ENCODE data around the gene NUS1. TPM values are rescaled to one million over a fixed set of nuclear protein-coding genes. Genes with fewer than 3 reads are reported as not detected.

The NUS1 gene
- total and polyA plus RNA-seq, 9 of the 15 experiments (the other 6 are each of a cell fraction or from before 2014, with no cell fraction given) = 16.3 to 53.7 (median 26.4) TPM

GRCh38 chr6:117733341-117733740 is 58.1 kb downstream of the NUS1 start:
- H2AFZ ChIP-seq (ENCODE audit: low read depth, low read length) = no peak overlapping the region
- no peaks in the 10 kb centered on the region for H3K27me3 ChIP-seq (ENCODE audit: control insufficient read depth in 2 of 2, insufficient read depth in 2 of 2, low read length in 2 of 2)
- H3K79me2 ChIP-seq (ENCODE audit: control insufficient read depth, insufficient read depth, low read length) = no peaks in the 10 kb centered on the region
- H3K9me1 ChIP-seq (ENCODE audit: control insufficient read depth, insufficient read depth, low read length) = no peaks in the 10 kb centered on the region
- H3K4me2 ChIP-seq (ENCODE audit: insufficient read depth, low read length) = no peak overlapping the region
- H3K36me3 ChIP-seq (ENCODE audit: control insufficient read depth, insufficient read depth, low read length) = no peaks in the 10 kb centered on the region
- no peaks in the 10 kb centered on the region for H3K9me3 ChIP-seq (replicated peaks; ENCODE audit: control insufficient read depth, insufficient read depth, low read depth, low read length)
- no peaks in the 10 kb centered on the region for H4K20me1 ChIP-seq (replicated peaks; ENCODE audit: control insufficient read depth, insufficient read depth, low read length)
- in situ Hi-C loops (cut with MboI) = no loop called here
- BruUV-seq (replicated peaks) = no TSS peak
- TF ChIP-seq FOSL1 (tag; conservative IDR thresholded peaks at IDR 0.05) (peak; percentile 94), ERF (CRISPR knock-in tag; IDR thresholded peaks at IDR 0.05) (no peak), E2F5 (CRISPR knock-in tag; IDR thresholded peaks at IDR 0.05) (no peak), ATF3 (IDR thresholded peaks at IDR 0.05) (peak; percentile 83), ATF3 (CRISPR knock-in tag; conservative IDR thresholded peaks at IDR 0.05) (no peak), EWSR1 (IDR thresholded peaks at IDR 0.05; ENCODE audit: borderline replicate concordance, low read depth, partially characterized antibody) (no peak), EHMT2 (IDR thresholded peaks at IDR 0.05) (0 out of 2 replicates have a peak, but pooled peaks have one; percentile 27), JUN (IDR thresholded peaks at IDR 0.05; ENCODE audit: borderline replicate concordance, low read depth, low read length) (peak; percentile 75), JUN (CRISPR knock-in tag; IDR thresholded peaks at IDR 0.05; ENCODE audit: borderline replicate concordance) (no peak), ZNF583 (CRISPR knock-in tag; IDR thresholded peaks at IDR 0.05) (no peak), JUND (IDR thresholded peaks at IDR 0.05; ENCODE audit: borderline replicate concordance, low read depth, low read length) (peak; percentile 69; the same call in 1 of the 2 replicates), JUND (tag; IDR thresholded peaks at IDR 0.05; ENCODE audit: borderline replicate concordance, low read depth, low read length) (peak; percentile 68; the same call in 2 of the 3 replicates)
- ATAC-seq (no peak), FAIRE-seq (peak; percentile 56), DNase-seq (ENCODE audit: extremely low read depth in 1 of 4, low spot score in 3 of 4) (peak in 1 of 4 experiments; percentile 11)
- ChIA-PET CTCF (ENCODE audit: low intra/inter-chr PET ratio) (no interaction called here), POLR2A (no interaction called here)
- intact Hi-C loops (cut with micrococcal nuclease) = no loop called here
- H3K9ac ChIP-seq (ENCODE audit: insufficient read depth in 1 of 2, low read depth in 2 of 2, low read length in 2 of 2) = no peak overlapping the region
- no peaks in the 10 kb centered on the region for H3K4me1 ChIP-seq (replicated peaks in 1 of 2; ENCODE audit: control insufficient read depth in 2 of 2, insufficient read depth in 2 of 2, low read length in 2 of 2)
- no peak overlapping the region for H3K4me3 ChIP-seq
- WGBS (ENCODE audit: insufficient coverage, low coverage, missing lambda C conversion rate) = 6% methylated on average over 1 of the region's 1 CpG
- H3K27ac ChIP-seq (ENCODE audit: extremely low read depth, low read depth, low read length) = no peak overlapping the region
